ENCODE measurements around the gene PLEKHG3. TPM values are rescaled to one million over a fixed set of nuclear protein-coding genes. Genes with fewer than 3 reads are reported as not detected.
A peak's percentile ranks its signal among the peaks of the same experiment; 100 is the strongest.

Gene PLEKHG3
- total RNA-seq, 5 donors from 2014 or later (not counting 1 experiment from before 2014, with no cell fraction given) = 12.4 to 58.2 (median 27.3) TPM

- CTCF ChIA-PET = no interaction called here
- 100% methylated on average over 4 of the region's 11 CpGs for WGBS (ENCODE audit: insufficient coverage)
- Mint-ChIP-seq H3K27me3 (no peaks in the 10 kb centered on the region), H3K27ac (peak overlapping the region; percentile 67 to 87), H3K4me3 (no peak overlapping the region), H3K9me3 (no peaks in the 10 kb centered on the region), H3K4me1 (peaks cover 29 to 55% (median 38%) of the 10 kb centered on the region in 3 donors), H3K36me3 (peaks cover 11% of the 10 kb centered on the region)
- POLR2A ChIA-PET = no interaction called here
- H3K9me3 ChIP-seq = no peaks in the 10 kb centered on the region
- no peak for DNase-seq
- H3K27ac ChIP-seq (ENCODE audit: low read length) = peak overlapping the region; percentile 53
- H3K4me3 ChIP-seq (ENCODE audit: control insufficient read depth in 1 of 2, extremely low read depth in 1 of 2, low read length in 1 of 2) = no peak overlapping the region
- no peaks in the 10 kb centered on the region for H3K27me3 ChIP-seq (replicated peaks in 1 of 2; ENCODE audit: control insufficient read depth in 2 of 2, extremely low read depth in 1 of 2, insufficient read depth in 2 of 2, low read length in 1 of 2)
- H3K4me1 ChIP-seq (ENCODE audit: control insufficient read depth in 1 of 2, extremely low read depth in 1 of 2, insufficient read depth in 2 of 2, low read length in 2 of 2) = peaks cover 8 to 85% of the 10 kb centered on the region in 2 experiments
- H3K36me3 ChIP-seq (ENCODE audit: control insufficient read depth in 2 of 2, extremely low read depth in 1 of 2, insufficient read depth in 1 of 2, low read length in 1 of 2) = peaks cover 0 to 48% of the 10 kb centered on the region in 2 donors
- no peak for ATAC-seq (replicated peaks in 1 of 4)
Measured at GRCh38 chr14:64733321-64733720, 29.1 kb downstream of the PLEKHG3 start.

- H3K4me3 ChIP-seq (ENCODE audit: control insufficient read depth in 1 of 2, extremely low read depth in 1 of 2, low read length in 1 of 2) = no peak overlapping the region
- peak in 1 of 4 experiments; percentile 43 for ATAC-seq (replicated peaks in 1 of 4)
- H3K27ac ChIP-seq (ENCODE audit: low read length) = peak overlapping the region; percentile 53
- no peaks in the 10 kb centered on the region for H3K27me3 ChIP-seq (replicated peaks in 1 of 2; ENCODE audit: control insufficient read depth in 2 of 2, extremely low read depth in 1 of 2, insufficient read depth in 2 of 2, low read length in 1 of 2)
- H3K27me3 Mint-ChIP-seq = no peaks in the 10 kb centered on the region
- H3K4me1 ChIP-seq (ENCODE audit: control insufficient read depth in 1 of 2, extremely low read depth in 1 of 2, insufficient read depth in 2 of 2, low read length in 2 of 2) = peaks cover 8 to 79% of the 10 kb centered on the region in 2 experiments
- H3K9me3 ChIP-seq = no peaks in the 10 kb centered on the region
- no peak overlapping the region for H3K4me3 Mint-ChIP-seq
- H3K27ac Mint-ChIP-seq = peak overlapping the region; percentile 67 to 87
- CTCF ChIA-PET = interaction anchor here in 1 of 2 donors (0.7 to 0.9 kb wide), 2 partner anchors 31 to 60 kb away, joined by 3 read pairs; no protein-coding TSS in a partner anchor
- H3K36me3 Mint-ChIP-seq = peaks cover 11% of the 10 kb centered on the region
- 29% methylated on average over 1 of the region's 1 CpG for WGBS (ENCODE audit: insufficient coverage)
- DNase-seq = no peak
- peaks cover 29 to 50% (median 33%) of the 10 kb centered on the region in 3 donors for H3K4me1 Mint-ChIP-seq
- H3K36me3 ChIP-seq (ENCODE audit: control insufficient read depth in 2 of 2, extremely low read depth in 1 of 2, insufficient read depth in 1 of 2, low read length in 1 of 2) = peaks cover 0 to 45% of the 10 kb centered on the region in 2 donors
- POLR2A ChIA-PET = interaction anchor here in 1 of 2 donors (0.8 kb wide), 1 partner anchor 13 kb away, joined by 3 read pairs; no protein-coding TSS in a partner anchor
- H3K9me3 Mint-ChIP-seq = no peaks in the 10 kb centered on the region
Measured at GRCh38 chr14:64733899-64734298, 29.7 kb downstream of the PLEKHG3 start.

GRCh38 chr14:64734990-64735389 lies 30.8 kb downstream of the PLEKHG3 start:
- WGBS (ENCODE audit: insufficient coverage) = 93% methylated on average over 2 of the region's 6 CpGs
- Mint-ChIP-seq H3K36me3 (peaks cover 11% of the 10 kb centered on the region), H3K4me1 (peaks cover 21 to 39% (median 24%) of the 10 kb centered on the region in 3 donors), H3K4me3 (peak overlapping the region in 1 of 3 donors; percentile 21), H3K27me3 (no peaks in the 10 kb centered on the region), H3K27ac (peak overlapping the region; percentile 77 to 87), H3K9me3 (no peaks in the 10 kb centered on the region)
- H3K36me3 ChIP-seq (ENCODE audit: control insufficient read depth in 2 of 2, extremely low read depth in 1 of 2, insufficient read depth in 1 of 2, low read length in 1 of 2) = peaks cover 0 to 47% of the 10 kb centered on the region in 2 donors
- DNase-seq (peak in 3 of 35 experiments; percentile 21 to 40 (median 26)), ATAC-seq (replicated peaks in 1 of 4) (no peak)
- H3K9me3 ChIP-seq = no peaks in the 10 kb centered on the region
- CTCF ChIA-PET = interaction anchor here in 1 of 2 donors (0.9 kb wide), 1 partner anchor 61 kb away, joined by 3 read pairs; no protein-coding TSS in a partner anchor
- peaks cover 0 to 2% of the 10 kb centered on the region in 2 experiments for H3K27me3 ChIP-seq (replicated peaks in 1 of 2; ENCODE audit: control insufficient read depth in 2 of 2, extremely low read depth in 1 of 2, insufficient read depth in 2 of 2, low read length in 1 of 2)
- peak overlapping the region; percentile 27 for H3K27ac ChIP-seq (ENCODE audit: low read length)
- POLR2A ChIA-PET = no interaction called here
- no peak overlapping the region for H3K4me3 ChIP-seq (ENCODE audit: control insufficient read depth in 1 of 2, extremely low read depth in 1 of 2, low read length in 1 of 2)
- peaks cover 4 to 68% of the 10 kb centered on the region in 2 experiments for H3K4me1 ChIP-seq (ENCODE audit: control insufficient read depth in 1 of 2, extremely low read depth in 1 of 2, insufficient read depth in 2 of 2, low read length in 2 of 2)

- H3K27me3 ChIP-seq (replicated peaks in 1 of 2; ENCODE audit: control insufficient read depth in 2 of 2, extremely low read depth in 1 of 2, insufficient read depth in 2 of 2, low read length in 1 of 2) = peaks cover 0 to 2% of the 10 kb centered on the region in 2 experiments
- no peaks in the 10 kb centered on the region for H3K9me3 ChIP-seq
- ATAC-seq (replicated peaks in 1 of 4) (no peak), DNase-seq (no peak)
- H3K36me3 ChIP-seq (ENCODE audit: control insufficient read depth in 2 of 2, extremely low read depth in 1 of 2, insufficient read depth in 1 of 2, low read length in 1 of 2) = peaks cover 0 to 45% of the 10 kb centered on the region in 2 donors
- Mint-ChIP-seq H3K27ac (no peak overlapping the region), H3K4me3 (no peak overlapping the region), H3K4me1 (peaks cover 16 to 26% (median 17%) of the 10 kb centered on the region in 3 donors), H3K36me3 (peaks cover 19% of the 10 kb centered on the region), H3K27me3 (no peaks in the 10 kb centered on the region), H3K9me3 (no peaks in the 10 kb centered on the region)
- WGBS (ENCODE audit: insufficient coverage) = 95% methylated on average over 19 of the region's 28 CpGs
- no peak overlapping the region for H3K27ac ChIP-seq (ENCODE audit: low read length)
- H3K4me1 ChIP-seq (ENCODE audit: control insufficient read depth in 1 of 2, extremely low read depth in 1 of 2, insufficient read depth in 2 of 2, low read length in 2 of 2) = peaks cover 0 to 54% of the 10 kb centered on the region in 2 experiments
- H3K4me3 ChIP-seq (ENCODE audit: control insufficient read depth in 1 of 2, extremely low read depth in 1 of 2, low read length in 1 of 2) = no peak overlapping the region
- ChIA-PET CTCF (no interaction called here), POLR2A (no interaction called here)
Measured at GRCh38 chr14:64736271-64737169, 32.3 kb downstream of the PLEKHG3 start.

GRCh38 chr14:64737391-64738280 lies 33.4 kb downstream of the PLEKHG3 start:
- DNase-seq (no peak), ATAC-seq (replicated peaks in 1 of 4) (no peak)
- H3K36me3 Mint-ChIP-seq = peaks cover 21% of the 10 kb centered on the region
- peaks cover 0 to 2% of the 10 kb centered on the region in 2 experiments for H3K27me3 ChIP-seq (replicated peaks in 1 of 2; ENCODE audit: control insufficient read depth in 2 of 2, extremely low read depth in 1 of 2, insufficient read depth in 2 of 2, low read length in 1 of 2)
- peaks cover 16 to 25% (median 17%) of the 10 kb centered on the region in 3 donors for H3K4me1 Mint-ChIP-seq
- no peaks in the 10 kb centered on the region for H3K9me3 ChIP-seq
- WGBS (ENCODE audit: insufficient coverage) = 82% methylated on average over 6 of the region's 17 CpGs
- H3K4me3 Mint-ChIP-seq = no peak overlapping the region
- H3K9me3 Mint-ChIP-seq = no peaks in the 10 kb centered on the region
- POLR2A ChIA-PET = no interaction called here
- no peak overlapping the region for H3K27ac Mint-ChIP-seq
- peaks cover 0 to 46% of the 10 kb centered on the region in 2 experiments for H3K4me1 ChIP-seq (ENCODE audit: control insufficient read depth in 1 of 2, extremely low read depth in 1 of 2, insufficient read depth in 2 of 2, low read length in 2 of 2)
- H3K36me3 ChIP-seq (ENCODE audit: control insufficient read depth in 2 of 2, extremely low read depth in 1 of 2, insufficient read depth in 1 of 2, low read length in 1 of 2) = peaks cover 0 to 46% of the 10 kb centered on the region in 2 donors
- no peak overlapping the region for H3K27ac ChIP-seq (ENCODE audit: low read length)
- CTCF ChIA-PET = no interaction called here
- no peaks in the 10 kb centered on the region for H3K27me3 Mint-ChIP-seq
- H3K4me3 ChIP-seq (ENCODE audit: control insufficient read depth in 1 of 2, extremely low read depth in 1 of 2, low read length in 1 of 2) = no peak overlapping the region
